ENCODE results near the gene KCND3.
"Not testable (repeated sequence)": the region's sequence is repeated elsewhere in the genome, so short reads cannot be mapped to it uniquely, and the experiment has no call there.

KCND3 gene

GRCh38 chr1:111746614-111746999, 242.9 kb downstream of the KCND3 start:
- DNase-seq (ENCODE audit: low read depth, low spot score), result no peak
- POLR2A ChIA-PET, result no interaction called here
- no peak overlapping the region for H3K4me3 ChIP-seq (ENCODE audit: low read depth, low read length)
- CTCF ChIA-PET, result interaction anchor here (0.6 to 18.1 kb wide), 14 partner anchors 9 to 299 kb away, joined by 3 to 289 read pairs (median 10); partner anchors contain the start of genes DDX20 and INKA2
- TF ChIP-seq CTCF (IDR thresholded peaks at IDR 0.05; ENCODE audit: insufficient read depth, low read length, missing control alignments), result no peak

GRCh38 chr1:111745675-111746613, 243.5 kb downstream of the KCND3 start:
- ChIA-PET CTCF (interaction anchor here (0.6 to 18.1 kb wide), 11 partner anchors 10 to 298 kb away, joined by 3 to 289 read pairs (median 17); partner anchors contain the start of genes DDX20 and INKA2), POLR2A (no interaction called here)
- no peak for DNase-seq (ENCODE audit: low read depth, low spot score)
- H3K4me3 ChIP-seq (ENCODE audit: low read depth, low read length), result no peak overlapping the region
- TF ChIP-seq CTCF (IDR thresholded peaks at IDR 0.05; ENCODE audit: insufficient read depth, low read length, missing control alignments), result no peak

DNA sequence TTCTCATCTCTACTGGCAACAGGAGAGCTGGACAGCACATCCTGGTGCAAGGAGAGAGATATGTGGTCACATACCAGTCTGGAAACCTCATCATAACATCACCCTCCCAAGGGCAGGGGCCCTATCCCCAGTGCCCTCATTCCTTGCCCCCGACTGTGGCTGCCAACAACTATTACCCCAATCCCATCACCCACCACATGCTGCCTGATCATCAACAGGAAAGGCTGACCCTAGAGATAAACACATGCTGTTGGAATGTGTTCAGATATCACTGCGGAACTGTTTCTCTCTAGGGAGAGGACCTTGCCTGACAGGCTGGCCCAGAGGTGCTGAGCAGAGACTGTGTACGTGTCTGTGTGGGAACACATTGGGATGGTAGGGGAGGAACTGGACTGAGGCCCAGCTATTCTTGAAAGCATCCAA, 245.8 kb downstream of the KCND3 start:
- no peak for TF ChIP-seq CTCF (IDR thresholded peaks at IDR 0.05; ENCODE audit: insufficient read depth, low read length, missing control alignments)
- DNase-seq (ENCODE audit: low read depth, low spot score), result peak; percentile 50
- CTCF ChIA-PET, result interaction anchor here (1.0 to 18.1 kb wide), 7 partner anchors 8 to 261 kb away, joined by 3 to 289 read pairs (median 24); partner anchors contain the start of genes DDX20 and INKA2
- no peak overlapping the region for H3K4me3 ChIP-seq (ENCODE audit: low read depth, low read length)
- POLR2A ChIA-PET, result interaction anchor here (0.5 kb wide), 1 partner anchor 818 kb away, joined by 3 read pairs; no protein-coding TSS in a partner anchor

- POLR2A ChIA-PET, result no interaction called here
- TF ChIP-seq CTCF (IDR thresholded peaks at IDR 0.05; ENCODE audit: insufficient read depth, low read length, missing control alignments), result no peak
- CTCF ChIA-PET, result interaction anchor here (1.0 to 18.1 kb wide), 8 partner anchors 7 to 261 kb away, joined by 3 to 289 read pairs (median 20); partner anchors contain the start of genes DDX20 and INKA2
- H3K4me3 ChIP-seq (ENCODE audit: low read depth, low read length), result no peak overlapping the region
- DNase-seq (ENCODE audit: low read depth, low spot score), result no peak
These were observed 246.4 kb downstream of the KCND3 start for GRCh38 chr1:111742938-111743549.

DNA sequence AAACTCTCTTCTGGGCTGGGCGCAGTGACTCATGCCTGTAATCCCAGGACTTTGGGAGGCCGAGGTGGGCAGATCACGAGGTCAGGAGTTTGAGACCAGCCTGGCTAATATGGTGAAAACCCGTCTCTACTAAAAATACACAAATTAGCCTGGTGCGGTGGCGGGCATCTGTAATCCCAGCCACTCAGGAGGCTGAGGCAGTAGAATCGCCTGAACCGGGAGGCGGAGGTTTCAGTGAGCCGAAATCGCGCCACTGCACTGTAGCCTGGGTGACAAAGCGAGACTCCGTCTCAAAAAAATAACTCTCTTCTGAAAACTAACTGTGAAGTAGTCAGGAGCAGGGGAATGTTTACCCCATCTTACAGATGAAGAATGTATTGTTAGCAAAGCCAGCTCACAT, 247.2 kb downstream of the KCND3 start:
- POLR2A ChIA-PET; H3K4me3 ChIP-seq (ENCODE audit: low read depth, low read length); DNase-seq (ENCODE audit: low read depth, low spot score): not testable (repeated sequence)
- CTCF ChIA-PET, result interaction anchor here (1.2 to 18.1 kb wide), 5 partner anchors 7 to 35 kb away, joined by 4 to 289 read pairs (median 76); partner anchors contain the start of genes DDX20 and INKA2

DNA sequence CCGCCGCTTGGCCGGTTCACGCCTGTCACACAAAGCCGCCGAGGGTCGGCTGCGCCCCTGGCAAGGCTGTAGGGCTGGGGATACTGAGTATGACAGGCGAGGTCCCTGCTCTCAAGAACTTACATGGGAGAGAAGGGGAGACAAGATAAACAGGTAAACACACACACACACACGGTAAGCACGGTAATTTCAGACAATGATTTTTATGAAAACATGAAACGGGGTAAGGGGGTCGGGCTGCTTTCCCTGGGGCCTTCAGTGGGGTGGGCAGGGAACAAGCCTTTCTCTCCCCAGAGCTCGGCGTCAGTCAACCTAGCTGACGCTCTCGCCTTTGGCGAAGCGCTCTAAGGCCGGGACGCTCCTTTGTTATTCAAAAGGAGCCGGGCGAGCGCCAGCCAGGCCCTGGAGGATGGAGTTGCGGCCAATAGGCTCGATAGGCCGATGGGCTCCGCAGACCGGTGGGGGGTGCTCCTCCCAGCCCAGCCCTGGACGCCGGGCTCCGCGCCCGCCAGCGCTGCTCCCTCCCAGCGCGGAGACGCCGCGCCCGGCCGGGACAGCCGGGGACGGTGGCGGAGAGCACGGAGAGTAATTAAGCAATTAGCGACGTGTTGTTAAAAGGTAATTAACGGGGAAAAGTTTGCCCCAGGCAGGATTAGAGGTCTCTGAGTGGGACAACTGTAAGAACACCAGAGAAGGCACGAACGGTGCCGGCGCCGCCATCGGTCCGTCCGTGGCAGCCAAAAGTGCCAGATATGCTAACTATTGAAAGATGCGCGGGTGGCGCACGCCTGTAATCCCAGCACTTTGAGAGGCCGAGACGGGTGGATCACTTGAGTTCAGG, 249.3 kb downstream of the KCND3 start:
- TF ChIP-seq CTCF (IDR thresholded peaks at IDR 0.05; ENCODE audit: insufficient read depth, low read length, missing control alignments), result peak; percentile 17
- POLR2A ChIA-PET, result interaction anchor here (1.8 kb wide), 1 partner anchor 15 kb away, joined by 3 read pairs; the partner anchor contains the start of gene DDX20

More for the DNA sequence above, 249.3 kb downstream of the KCND3 start:
- H3K4me3 ChIP-seq (ENCODE audit: low read depth, low read length), result peak overlapping the region; percentile 54
- CTCF ChIA-PET, result interaction anchor here (5.3 to 11.1 kb wide), 5 partner anchors 7 to 232 kb away, joined by 26 to 130 read pairs (median 76); partner anchors contain the start of gene DDX20
- DNase-seq (ENCODE audit: low read depth, low spot score), result no peak

Measured in AG04449 (cell line).